Activated CD4-positive, alpha-beta T cell treated with anti-CD3 and anti-CD28 coated beads, Interleukin-2, amount 50 U/mL, for 24 hours (primary cell): Measurements from ENCODE around the gene SNRPN.
"Not testable (repeated sequence)": the region's sequence is repeated elsewhere in the genome, so short reads cannot be mapped to it uniquely, and the experiment has no call there.

ENCODE experiments used
- DNase-seq, 2 donors: peaks; one replicate each; pipeline ENCODE4 v3.0.0-alpha.2; 2020; ENCODE audit warnings: low read depth in 1 of 2, low spot score in 1 of 2

The SNRPN gene

DNA sequence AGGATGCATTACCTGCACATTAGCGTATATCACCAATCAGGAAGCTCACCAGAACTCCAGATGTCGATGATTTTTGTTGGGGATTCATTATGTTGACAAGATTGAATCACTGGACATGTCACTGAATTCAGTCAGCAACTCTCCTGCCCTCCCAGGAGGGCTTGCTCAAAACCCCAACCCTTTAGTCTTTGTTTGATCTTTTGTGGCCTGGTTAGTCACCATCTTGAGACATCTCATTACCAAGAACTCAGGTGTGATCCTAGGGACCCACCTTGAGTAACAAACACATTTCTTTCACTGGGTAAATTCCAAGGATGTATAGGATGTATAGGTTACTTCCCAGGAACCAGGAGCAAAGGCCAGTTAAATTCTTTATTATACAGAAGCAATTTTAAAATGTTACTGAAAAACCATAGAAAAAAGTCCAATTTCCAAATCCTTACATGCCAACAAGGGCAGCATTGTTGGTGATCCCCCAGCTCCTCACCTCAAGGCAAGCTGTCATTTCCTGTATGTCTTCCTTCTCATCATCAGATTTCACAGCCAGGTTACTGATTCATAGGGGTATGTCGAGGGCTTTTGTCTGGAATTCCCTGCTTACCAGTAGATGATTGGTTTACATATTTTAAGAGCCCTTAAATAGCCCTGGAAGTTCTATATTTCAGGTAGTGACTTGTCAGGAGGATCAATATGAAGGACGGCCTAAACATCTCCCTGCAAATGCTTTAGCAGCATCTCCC lies 11.7 kb downstream of the SNRPN start:
- DNase-seq: no peak

DNA sequence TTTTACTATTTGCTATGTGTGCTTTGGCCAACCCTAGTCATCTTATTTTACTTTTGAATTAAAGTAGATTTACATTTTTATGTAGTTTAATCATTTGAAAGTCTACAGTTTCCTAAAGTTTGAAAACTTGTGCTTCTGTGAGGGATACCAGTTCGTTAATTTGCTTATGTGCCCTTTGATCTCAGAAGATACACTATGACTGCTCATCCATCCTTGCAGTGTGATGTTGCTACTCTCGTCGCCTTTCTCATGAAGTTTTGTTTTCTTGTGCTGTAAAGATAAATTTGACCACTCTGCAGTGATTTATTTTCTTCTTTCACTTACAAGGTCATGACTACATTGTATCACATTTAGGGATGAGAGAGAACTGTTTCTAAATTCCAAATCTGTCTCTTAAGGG lies 16.3 kb downstream of the SNRPN start:
- no peak for DNase-seq

DNA sequence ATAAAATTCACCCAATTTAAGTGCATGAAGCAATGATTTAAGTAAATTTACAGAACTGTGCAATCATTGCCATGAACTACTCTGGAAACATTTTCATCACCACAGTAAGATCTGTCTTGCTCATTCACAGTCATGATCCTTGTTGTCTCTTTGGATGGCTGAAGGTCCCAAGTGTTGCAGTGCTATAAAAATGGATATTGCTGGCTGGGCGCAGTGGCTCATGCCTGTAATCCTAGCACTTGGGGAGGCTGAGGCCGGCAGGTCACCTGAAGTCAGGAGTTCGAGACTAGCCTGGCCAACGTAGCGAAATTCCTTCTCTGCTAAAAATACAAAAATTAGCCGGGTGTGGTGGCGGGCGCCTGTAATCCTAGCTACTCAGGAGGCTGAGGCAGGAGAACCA lies 17.0 kb downstream of the SNRPN start:
- no peak for DNase-seq

DNA sequence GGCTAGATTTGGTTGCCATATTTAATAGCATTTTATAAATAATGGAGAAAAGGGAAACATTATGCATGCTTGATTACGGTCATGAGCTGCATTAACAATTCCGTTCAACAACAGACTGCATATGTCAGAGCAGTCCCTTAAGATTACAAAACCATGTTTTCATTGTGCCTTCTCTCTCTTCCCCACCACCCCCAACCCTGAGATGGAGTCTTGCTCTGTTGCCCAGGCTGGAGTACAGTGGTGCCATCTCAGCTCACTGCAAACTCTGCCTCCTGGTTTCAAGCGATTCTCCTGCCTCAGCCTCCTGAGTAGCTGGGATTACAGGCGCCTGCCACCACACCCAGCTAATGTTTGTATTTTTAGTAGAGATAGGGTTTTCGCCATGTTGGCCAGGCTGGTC lies 17.9 kb downstream of the SNRPN start:
- DNase-seq: not testable (repeated sequence)

DNA sequence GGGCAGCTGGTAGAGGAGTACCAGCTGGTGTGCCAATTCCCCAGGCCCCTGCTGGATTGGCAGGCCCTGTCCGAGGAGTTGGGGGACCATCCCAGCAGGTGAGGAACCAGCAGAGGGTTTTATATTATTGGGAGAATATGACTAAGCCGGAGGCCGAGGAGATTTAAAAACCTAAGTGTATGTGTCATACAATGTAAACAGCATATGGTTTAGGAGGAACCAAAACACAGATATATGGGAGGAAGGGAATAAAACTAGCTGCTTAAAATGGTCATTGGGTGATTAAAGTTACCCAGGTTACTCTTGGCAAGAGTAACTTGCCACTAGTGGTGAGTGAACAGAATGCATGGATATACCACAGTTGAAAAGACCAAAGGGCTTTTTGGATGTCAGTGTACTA lies 22.1 kb downstream of the SNRPN start:
- no peak for DNase-seq

DNA sequence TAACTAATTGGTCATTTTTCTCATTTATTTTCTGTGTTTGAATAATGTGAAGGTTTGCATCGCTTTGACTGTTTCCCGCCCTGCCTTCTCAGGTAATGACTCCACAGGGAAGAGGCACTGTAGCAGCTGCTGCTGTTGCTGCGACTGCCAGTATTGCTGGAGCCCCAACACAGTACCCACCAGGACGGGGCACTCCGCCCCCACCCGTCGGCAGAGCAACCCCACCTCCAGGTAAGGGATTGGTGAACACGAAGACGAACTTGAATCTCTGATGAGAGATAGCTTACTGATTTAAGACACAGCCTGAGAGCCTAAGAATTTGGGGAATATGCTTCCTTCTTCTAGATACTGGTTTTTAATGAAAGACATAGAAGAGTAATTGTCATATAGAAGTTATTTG lies 22.9 kb downstream of the SNRPN start:
- DNase-seq: no peak

DNA sequence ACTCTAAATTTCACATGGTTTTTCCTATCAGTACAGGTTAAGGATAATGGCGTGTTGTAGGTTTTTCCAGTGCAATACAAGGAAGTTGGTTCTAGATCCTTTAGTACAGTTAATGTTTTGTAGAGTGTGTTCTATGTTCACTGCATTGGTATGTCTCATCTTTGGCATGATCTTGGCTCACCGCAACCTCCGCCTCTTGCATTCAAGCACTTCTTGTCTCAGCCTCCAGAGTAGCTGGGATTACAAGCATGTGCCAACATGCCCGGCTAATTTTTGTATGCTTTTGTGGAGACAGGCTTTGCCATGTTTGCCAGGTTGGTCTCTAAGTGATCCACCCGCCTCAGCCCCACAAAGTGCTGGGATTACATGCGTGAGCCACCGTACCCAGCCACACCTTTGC lies 30.4 kb downstream of the SNRPN start:
- DNase-seq: no peak

DNA sequence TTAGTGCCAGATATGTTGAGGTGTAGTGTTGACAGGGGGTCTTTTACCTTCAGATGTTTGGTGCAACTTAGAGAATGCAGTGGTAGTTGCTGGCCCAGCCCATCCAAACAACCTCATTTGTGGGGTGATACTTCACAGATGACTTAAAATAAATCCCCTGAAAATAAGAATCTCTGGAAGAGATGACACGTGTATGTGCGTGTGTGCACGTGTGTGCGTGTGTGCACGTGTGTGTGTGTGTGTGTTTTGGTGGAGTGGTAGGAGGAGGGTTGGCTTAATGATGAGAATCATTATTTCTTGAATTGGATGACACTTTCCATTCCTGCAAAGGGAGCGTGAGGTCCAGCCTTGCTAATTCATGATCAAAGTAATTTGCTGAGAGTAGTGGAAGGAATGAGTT lies 31.9 kb downstream of the SNRPN start:
- no peak for DNase-seq

DNA sequence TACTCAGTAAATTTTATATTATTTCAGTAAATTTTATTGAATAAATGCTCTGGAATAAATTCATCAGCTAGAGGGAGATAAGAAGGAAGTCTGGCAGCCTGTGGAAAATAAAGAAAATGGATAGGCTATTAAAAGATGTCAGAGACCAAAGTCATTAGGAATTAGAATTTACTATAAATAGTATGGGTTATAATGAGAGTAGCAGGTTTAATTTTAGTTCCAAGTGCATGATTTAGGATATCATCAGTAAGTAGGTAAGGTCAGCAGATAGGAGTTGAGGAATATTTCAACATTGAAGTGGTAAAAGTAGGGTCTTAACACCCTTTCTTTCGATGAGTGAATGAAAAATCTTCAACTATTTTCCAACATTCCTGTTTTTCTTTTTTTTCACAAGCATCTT lies 64.6 kb downstream of the SNRPN start:
- no peak for DNase-seq

DNA sequence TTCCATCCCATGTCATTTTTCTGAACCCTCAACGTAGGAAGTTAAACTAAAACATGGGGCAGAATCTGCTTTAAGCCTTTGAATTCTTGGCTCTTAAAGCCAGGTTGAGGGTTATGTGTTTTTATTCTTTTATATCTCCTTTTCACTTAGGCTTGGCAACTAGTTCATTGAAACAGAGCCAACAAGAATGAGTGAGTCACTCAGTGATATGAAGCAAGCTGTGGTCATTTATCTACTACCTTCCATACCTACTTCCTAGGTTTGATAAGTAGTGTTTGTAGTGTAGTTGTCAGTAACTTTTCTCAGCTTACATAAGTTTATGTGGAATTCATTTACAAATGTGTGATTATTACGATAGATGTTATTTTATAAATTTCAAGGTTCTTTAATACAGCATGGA lies 67.4 kb downstream of the SNRPN start:
- DNase-seq: no peak
